HG02970 (cell line): ENCODE data around the gene SFMBT2.

Source experiments
- ATAC-seq: cut with Tn5 transposase; IDR thresholded peaks from one replicate; pipeline ENCODE4 v1.9.1; 2021; ENCODE audit warnings: mild to moderate bottlenecking, moderate library complexity, moderate number of reproducible peaks; ENCODE audit not compliant: unreplicated experiment, low FRiP score

SFMBT2 gene

GRCh38 chr10:7372504-7372903, 38.3 kb downstream of the SFMBT2 start:
- no peak for ATAC-seq

DNA sequence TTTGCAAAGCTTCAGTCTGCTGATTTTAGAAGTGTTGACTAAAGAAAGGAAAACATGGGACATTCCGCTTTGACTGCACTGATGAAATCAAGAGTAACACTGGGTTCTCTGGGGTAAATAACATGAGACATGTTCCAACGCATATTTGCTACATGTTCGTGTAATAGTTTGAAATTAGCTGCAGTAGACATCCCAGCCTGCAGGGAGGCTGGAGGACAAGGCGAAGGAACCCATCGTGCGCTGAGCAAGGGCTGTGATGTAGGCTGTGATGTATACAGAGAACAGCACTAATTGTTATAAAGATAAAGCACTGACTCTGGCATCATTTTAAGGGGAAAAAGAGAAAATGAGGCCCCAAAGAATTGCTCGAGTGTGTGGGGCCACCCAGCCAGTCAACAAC, 40.3 kb downstream of the SFMBT2 start:
- no peak for ATAC-seq

GRCh38 chr10:7365027-7365745, 45.6 kb downstream of the SFMBT2 start:
- ATAC-seq, result no peak

DNA sequence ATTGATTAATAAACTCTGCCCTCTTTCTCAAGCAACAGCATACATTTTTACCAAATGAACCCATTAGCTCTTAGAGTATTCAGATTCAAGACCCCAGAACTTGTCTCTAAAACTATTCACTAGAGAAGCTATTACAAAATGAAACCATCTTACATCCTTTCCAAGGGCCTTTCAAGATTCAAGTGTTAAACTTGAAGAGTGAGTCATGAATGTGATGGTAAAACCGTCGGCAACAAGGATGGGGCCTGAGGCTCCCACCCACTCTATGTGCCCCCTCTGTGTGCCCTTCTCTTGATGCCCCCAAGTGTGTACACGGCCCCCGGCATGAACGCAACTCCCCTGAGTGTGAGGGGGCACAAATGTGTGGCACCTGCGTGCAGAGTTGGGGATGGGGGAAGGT, 46.4 kb downstream of the SFMBT2 start:
- ATAC-seq, result no peak

- ATAC-seq, result no peak
These were observed 47.1 kb downstream of the SFMBT2 start for GRCh38 chr10:7363700-7364099.

DNA sequence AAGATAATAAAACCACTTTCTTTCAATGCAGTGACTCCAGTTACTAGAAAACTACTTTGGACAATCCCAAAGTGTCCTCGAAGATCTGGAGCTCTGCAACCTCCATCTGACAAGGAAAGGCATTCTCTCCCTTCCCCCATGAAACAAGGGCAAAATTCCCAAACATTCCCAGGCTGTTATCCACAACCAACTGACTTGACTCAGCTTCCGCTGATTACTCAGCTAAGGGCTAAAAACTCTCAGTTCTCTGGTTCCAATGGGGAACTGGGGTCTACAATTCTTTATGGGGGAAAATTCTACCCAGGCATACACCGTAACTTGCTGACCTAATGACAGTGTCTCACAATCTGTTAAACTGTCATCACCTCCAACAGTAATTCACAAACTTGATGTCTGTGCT, 48.4 kb downstream of the SFMBT2 start:
- ATAC-seq, result no peak

DNA sequence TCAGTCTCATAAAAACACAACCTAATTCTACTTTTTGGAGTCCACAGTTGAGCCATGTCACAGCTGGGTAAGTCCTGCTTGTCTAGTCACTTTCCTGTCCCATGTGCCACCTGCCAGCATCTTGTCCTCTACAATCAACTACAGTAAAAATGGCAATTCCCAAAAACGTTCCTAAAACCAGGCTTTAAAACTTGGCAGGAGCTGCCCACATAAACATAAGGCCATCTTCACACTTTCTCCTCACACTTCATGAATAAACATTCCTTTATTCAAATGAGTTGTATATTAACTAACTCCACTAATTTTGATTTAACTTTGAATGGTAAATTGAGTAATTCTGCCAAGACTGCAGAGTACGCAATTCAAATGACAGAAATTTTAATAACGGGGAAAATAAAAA, 49.5 kb downstream of the SFMBT2 start:
- no peak for ATAC-seq

GRCh38 chr10:7359954-7360353, 50.9 kb downstream of the SFMBT2 start:
- ATAC-seq, result no peak

- no peak for ATAC-seq
These were observed 51.5 kb downstream of the SFMBT2 start for GRCh38 chr10:7359356-7359755.

GRCh38 chr10:7357193-7357592, 53.6 kb downstream of the SFMBT2 start:
- ATAC-seq, result no peak

GRCh38 chr10:7354330-7355047, 56.3 kb downstream of the SFMBT2 start:
- no peak for ATAC-seq

GRCh38 chr10:7351894-7352293, 58.9 kb downstream of the SFMBT2 start:
- no peak for ATAC-seq

GRCh38 chr10:7350541-7351195, 60.2 kb downstream of the SFMBT2 start:
- ATAC-seq, result no peak

DNA sequence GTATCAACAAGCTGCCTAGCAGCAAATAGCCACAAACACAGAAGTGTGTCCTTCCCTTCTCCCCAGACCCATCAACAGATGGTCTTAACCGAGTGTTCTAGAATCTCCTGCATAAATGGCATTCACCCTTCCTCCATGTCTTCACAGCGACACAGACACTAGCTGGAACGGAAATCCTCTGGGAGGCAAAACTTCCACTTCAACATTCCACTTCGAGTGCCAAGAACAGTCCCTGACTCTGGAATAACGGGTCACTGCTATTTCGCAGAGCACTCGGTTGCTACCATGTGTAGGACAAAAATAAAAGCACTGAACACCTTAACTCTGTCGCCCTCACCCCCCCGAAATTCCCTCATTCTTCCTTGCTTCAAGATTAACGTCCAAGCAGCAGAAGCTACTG, 65.1 kb downstream of the SFMBT2 start:
- no peak for ATAC-seq

DNA sequence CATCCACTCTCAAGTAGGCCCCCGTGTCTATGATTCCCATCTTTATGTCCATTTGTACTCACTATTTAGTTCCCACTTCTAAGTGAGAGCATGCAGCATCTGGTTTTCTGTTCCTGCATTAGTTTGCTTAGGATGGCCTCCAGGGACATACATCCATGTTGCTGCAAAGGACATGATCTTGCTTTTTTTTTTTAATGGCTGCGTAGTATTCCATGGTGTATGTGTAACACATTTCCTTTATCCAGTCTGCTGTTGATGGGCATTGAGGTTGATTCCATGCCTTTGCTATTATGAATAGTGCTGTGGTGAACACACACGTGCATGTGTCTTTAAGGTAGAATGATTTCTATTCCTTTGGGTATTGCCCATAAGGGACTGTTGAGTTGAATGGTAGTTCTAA, 67.8 kb downstream of the SFMBT2 start:
- no peak for ATAC-seq

- no peak for ATAC-seq
These were observed 70.5 kb downstream of the SFMBT2 start for GRCh38 chr10:7340179-7340874.

- ATAC-seq, result no peak
These were observed 71.3 kb downstream of the SFMBT2 start for GRCh38 chr10:7339510-7339909.

DNA sequence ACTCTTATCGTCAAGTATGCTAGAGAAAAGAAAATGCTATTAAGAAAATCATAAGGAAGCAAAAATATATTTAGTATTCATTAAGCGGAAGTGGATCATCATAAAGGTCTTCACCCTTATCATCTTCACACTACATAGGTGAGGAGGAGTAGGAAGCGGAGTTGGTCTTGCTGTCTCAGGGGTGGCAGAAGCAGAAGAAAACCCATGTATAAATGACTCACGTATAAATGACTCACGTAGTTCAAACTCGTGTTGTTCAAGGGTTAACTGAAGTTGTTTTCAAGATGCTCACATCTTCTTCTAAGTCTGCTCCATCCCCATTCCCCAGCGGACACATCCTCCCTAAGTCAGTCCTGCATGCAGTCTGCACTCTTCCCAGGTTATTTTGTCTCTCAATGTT, 72.4 kb downstream of the SFMBT2 start:
- no peak for ATAC-seq

- no peak for ATAC-seq
These were observed 73.2 kb downstream of the SFMBT2 start for GRCh38 chr10:7337431-7338171.

GRCh38 chr10:7335977-7336376, 74.9 kb downstream of the SFMBT2 start:
- ATAC-seq, result no peak

- no peak for ATAC-seq
These were observed 76.2 kb downstream of the SFMBT2 start for GRCh38 chr10:7334642-7334964.
